Mesothelial cell of epicardium (in vitro differentiated cells): ENCODE data around the gene TSPEAR. TPM values are rescaled to one million over a fixed set of nuclear protein-coding genes. Genes with fewer than 3 reads are reported as not detected.

Experiments
- DNase-seq, 2 experiments: peaks; one replicate each; pipeline ENCODE4 v3.0.0; 2021; ENCODE audit warnings: low spot score in 2 of 2; ENCODE audit not compliant: unreplicated experiment in 2 of 2
- H3K27ac Mint-ChIP-seq: 2 replicates; pipeline ENCODE4 v1.8.0; 2021; ENCODE audit warnings: mixed read lengths
- H3K27me3 Mint-ChIP-seq: 2 replicates; pipeline ENCODE4 v1.8.0; 2021; ENCODE audit warnings: low read depth, mixed read lengths
- H3K36me3 Mint-ChIP-seq: 2 replicates; pipeline ENCODE4 v1.8.0; 2021; ENCODE audit warnings: mixed read lengths
- H3K4me1 Mint-ChIP-seq: 2 replicates; pipeline ENCODE4 v1.8.0; 2021; ENCODE audit warnings: mixed read lengths
- H3K4me3 Mint-ChIP-seq: 2 replicates; pipeline ENCODE4 v1.8.0; 2021; ENCODE audit warnings: mild to moderate bottlenecking, moderate library complexity, mixed read lengths
- H3K9me3 Mint-ChIP-seq: 2 replicates; pipeline ENCODE4 v1.8.0; 2021; ENCODE audit warnings: mixed read lengths
- total RNA-seq: library from RNA; stranded (reverse); gene quantifications from 3 replicates; pipeline ENCODE4 v1.2.1, GENCODE V29; 2021
- TF ChIP-seq, protein P1 (sequence below): fragments of 200-600 bp; sonication (generic); IDR thresholded peaks from one replicate; pipeline ENCODE4 v1.5.0; 2021; ENCODE audit warnings: antibody characterized with exemption; ENCODE audit not compliant: unreplicated experiment

Gene TSPEAR
- total RNA-seq, 1 donor from 2014 or later = 0.11 TPM

DNA sequence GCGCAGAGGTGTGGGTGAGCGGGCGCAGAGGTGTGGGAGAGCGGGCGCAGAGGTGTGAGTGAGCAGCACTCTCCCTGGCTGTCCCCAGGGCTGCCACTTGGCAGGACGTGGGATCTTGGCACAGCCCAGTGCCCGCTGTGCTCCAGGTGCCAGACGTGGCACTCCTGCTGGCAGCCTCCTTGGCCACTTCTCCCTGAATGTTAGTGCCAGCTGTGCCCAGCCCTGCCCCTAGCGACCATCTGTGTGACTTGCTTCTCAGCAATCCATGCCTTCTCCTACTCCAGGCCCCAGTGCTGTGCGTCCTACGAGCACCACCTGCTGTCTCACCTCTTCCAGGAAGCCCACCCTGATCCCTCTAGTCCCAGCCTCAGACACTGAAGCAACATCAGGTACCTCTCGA lies 201.8 kb downstream of the TSPEAR start:
- TF ChIP-seq, protein P1, sequence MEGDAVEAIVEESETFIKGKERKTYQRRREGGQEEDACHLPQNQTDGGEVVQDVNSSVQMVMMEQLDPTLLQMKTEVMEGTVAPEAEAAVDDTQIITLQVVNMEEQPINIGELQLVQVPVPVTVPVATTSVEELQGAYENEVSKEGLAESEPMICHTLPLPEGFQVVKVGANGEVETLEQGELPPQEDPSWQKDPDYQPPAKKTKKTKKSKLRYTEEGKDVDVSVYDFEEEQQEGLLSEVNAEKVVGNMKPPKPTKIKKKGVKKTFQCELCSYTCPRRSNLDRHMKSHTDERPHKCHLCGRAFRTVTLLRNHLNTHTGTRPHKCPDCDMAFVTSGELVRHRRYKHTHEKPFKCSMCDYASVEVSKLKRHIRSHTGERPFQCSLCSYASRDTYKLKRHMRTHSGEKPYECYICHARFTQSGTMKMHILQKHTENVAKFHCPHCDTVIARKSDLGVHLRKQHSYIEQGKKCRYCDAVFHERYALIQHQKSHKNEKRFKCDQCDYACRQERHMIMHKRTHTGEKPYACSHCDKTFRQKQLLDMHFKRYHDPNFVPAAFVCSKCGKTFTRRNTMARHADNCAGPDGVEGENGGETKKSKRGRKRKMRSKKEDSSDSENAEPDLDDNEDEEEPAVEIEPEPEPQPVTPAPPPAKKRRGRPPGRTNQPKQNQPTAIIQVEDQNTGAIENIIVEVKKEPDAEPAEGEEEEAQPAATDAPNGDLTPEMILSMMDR = no peak
- Mint-ChIP-seq H3K27me3 (no peaks in the 10 kb centered on the region), H3K9me3 (no peaks in the 10 kb centered on the region), H3K4me1 (no peaks in the 10 kb centered on the region), H3K27ac (no peak overlapping the region), H3K36me3 (peaks cover 4% of the 10 kb centered on the region), H3K4me3 (no peak overlapping the region)
- DNase-seq = no peak

DNA sequence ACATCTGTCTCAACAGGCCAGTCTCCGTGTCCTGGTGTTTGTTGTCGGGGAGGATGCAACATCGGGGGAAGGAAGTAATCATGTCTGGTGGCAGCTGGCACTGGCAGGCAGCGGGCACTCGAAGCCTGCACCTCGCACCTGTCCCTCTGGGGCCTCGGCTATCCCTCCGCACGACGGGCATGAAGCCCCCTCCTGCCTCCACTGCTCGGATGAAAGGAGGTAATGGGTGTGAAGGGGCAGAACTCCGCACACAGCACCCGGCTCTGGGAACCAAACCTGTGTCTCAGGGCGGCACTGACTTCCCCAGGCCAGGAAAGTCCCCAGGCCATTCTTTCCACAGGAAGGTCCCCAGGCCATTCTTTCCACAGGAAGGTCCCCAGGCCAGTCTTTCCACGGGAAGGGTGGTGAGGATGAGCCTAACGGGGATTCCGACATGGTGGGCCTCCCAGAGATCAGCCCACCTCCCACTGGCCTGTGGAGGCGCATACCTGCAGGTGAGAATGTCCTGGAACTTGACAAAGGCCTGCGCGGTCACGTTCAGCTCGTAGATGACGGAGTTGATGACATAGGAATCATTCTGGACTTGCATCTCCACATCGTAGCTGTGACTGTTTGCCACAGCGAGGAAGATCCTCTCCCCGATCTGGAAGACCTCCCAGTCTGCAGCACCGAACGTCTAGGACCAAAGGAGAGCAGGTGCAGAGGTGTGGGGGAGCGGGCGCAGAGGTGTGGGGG lies 202.5 kb downstream of the TSPEAR start:
- TF ChIP-seq, protein P1 = no peak
- no peak overlapping the region for H3K4me3 Mint-ChIP-seq
- no peak for DNase-seq
- H3K9me3 Mint-ChIP-seq = no peaks in the 10 kb centered on the region
- H3K27ac Mint-ChIP-seq = no peak overlapping the region
- H3K36me3 Mint-ChIP-seq = peaks cover 4% of the 10 kb centered on the region
- no peaks in the 10 kb centered on the region for H3K27me3 Mint-ChIP-seq
- H3K4me1 Mint-ChIP-seq = no peaks in the 10 kb centered on the region

DNA sequence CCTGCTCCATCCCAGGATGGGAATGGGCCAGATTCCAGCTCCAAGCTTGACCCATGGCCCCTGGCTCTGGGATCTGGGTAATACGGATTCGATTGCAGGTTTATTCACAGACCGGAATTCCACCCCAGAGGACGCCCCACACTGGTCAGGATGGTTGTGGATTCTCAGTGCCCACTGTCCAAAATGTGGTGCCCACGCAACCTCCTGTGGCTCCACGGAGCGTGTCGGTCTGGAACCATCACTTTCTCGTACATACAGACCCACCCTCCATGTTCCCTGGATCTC lies 203.0 kb downstream of the TSPEAR start:
- Mint-ChIP-seq H3K4me1 (no peaks in the 10 kb centered on the region), H3K4me3 (no peak overlapping the region), H3K27ac (no peak overlapping the region), H3K36me3 (peaks cover 4% of the 10 kb centered on the region), H3K9me3 (no peaks in the 10 kb centered on the region), H3K27me3 (no peaks in the 10 kb centered on the region)
- TF ChIP-seq, protein P1 = no peak
- DNase-seq = no peak

DNA sequence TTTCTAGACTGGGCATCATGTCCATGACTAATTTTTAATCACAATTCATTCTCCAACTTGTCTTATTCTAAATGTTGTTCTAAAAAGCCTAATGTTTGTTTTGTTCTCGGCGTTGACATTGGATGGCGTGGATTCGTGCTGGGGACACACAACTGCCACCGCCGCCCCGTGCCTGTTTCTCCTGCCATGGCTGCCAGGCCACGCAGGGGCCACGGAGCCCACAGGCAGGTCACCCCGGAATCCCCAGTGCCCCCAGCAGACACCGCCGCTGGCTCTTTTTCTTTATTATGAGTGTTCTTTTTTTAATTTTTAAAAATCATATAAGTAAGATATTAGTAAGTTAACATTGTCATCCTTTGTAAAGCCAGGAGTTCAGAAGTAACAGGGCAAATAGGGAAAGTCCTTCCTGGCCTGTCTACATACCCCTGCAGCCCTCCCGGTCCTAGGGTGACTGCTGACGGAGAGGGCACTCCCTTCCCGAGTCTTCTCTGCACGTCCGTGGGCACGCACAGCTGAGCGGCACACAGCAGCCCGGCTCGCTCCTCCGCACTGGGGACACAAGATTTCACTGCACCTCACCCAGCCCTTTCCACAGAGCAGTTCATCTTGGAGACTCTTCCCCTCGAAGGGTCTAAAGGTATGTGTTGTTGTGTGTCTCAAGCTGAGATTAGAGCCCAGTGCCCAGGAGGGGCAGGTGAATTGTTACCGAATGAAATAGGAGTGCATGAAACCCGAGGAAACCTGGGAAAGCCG lies 203.5 kb downstream of the TSPEAR start:
- Mint-ChIP-seq H3K36me3 (peaks cover 4% of the 10 kb centered on the region), H3K4me1 (no peaks in the 10 kb centered on the region), H3K9me3 (no peaks in the 10 kb centered on the region), H3K27ac (no peak overlapping the region), H3K4me3 (no peak overlapping the region), H3K27me3 (no peaks in the 10 kb centered on the region)
- DNase-seq = no peak
- TF ChIP-seq, protein P1 = no peak

DNA sequence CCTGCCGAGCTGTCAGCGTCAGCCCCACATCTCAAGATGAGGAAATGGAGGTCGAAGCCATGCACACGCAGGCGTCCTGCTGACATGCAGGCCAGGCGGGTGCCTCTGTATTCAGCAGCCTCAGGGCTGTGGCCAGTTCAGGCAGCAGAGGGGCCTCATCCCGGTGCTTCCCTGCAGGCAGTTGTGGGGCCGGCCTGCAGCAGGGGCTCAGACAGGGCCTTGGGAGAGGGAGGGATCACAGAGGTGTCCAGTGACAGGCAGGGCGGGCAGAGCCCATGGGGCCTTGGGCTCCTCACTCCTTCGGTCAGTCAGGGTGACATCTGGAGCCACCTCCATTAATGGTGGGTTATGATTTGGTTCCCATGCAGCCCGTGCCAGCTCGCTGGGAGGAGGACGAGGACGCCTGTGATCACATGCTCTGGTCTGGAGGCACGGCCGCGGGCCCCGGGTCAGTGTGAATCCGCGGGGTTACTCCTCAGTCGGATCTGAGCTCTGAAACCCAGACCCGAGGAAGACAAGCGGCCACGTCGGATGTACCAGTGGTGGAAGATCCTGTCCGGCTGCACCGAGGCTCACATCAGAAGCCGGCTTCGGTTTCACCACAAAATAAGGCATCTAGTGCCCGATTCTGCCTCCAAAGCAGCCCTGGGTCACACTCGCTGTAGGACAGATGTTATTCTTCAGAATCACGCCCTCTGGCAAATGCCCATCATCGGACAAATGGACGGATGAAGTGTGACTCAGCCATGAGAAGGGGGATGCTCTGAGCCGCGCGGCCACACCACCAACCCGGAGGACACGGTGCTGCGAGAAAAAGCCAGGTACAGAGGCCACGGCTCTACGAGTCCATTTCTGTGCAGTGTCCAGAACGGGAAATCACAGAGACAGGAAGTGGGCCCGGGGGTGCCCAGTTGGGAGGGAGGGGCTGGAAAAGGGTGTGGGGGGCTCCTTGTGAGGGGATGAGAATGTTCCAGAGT lies 204.8 kb downstream of the TSPEAR start:
- Mint-ChIP-seq H3K9me3 (no peaks in the 10 kb centered on the region), H3K36me3 (peaks cover 4% of the 10 kb centered on the region), H3K27me3 (no peaks in the 10 kb centered on the region), H3K4me1 (no peaks in the 10 kb centered on the region), H3K4me3 (no peak overlapping the region), H3K27ac (no peak overlapping the region)
- TF ChIP-seq, protein P1 = no peak
- no peak for DNase-seq
